HG03064 (cell line): Measurements from ENCODE around the gene SLC16A3.

Source experiments
- ATAC-seq: cut with Tn5 transposase; IDR thresholded peaks from one replicate; pipeline ENCODE4 v1.9.1; 2021; ENCODE audit warnings: low read depth; ENCODE audit not compliant: unreplicated experiment

SLC16A3 gene

DNA sequence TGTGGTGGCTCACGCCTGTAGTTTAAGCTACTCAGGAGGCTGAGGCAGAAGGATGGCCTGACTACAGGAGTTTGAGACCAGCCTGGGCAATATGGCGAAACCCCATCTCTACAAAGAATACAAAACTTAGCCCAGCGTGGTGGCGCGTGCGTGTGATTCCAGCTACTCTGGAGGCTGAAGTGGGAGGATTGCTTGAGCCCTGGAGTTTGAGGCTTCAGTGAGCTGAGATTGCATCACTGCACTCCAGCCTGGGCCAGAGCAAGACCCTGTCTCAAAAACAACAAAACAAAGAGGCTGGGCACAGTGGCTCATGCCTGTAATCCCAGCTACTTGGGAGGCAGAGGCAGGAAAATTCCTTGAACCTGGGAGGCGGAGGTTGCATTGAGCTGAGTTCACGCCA, 51.7 kb downstream of the SLC16A3 start:
- ATAC-seq, result no peak

DNA sequence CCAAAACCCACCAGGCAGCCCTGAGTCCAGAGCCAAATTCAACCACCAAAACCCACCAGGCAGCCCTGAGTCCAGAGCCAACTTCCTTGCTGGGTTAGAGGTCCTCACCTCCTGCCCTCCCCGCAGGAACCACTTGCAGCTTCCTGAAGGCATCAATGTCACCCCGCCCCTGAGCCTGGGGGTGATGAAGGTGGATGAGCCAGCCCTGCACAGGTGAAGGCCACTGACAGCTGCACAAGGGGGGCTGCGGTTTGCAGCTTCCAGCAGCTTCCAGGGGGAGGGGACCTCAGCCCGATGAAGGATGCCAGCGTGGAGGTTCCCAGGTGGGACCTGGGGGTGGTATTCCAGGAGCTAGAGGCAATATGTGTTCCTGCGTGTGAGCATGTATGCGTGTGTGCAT, 52.2 kb downstream of the SLC16A3 start:
- no peak for ATAC-seq

DNA sequence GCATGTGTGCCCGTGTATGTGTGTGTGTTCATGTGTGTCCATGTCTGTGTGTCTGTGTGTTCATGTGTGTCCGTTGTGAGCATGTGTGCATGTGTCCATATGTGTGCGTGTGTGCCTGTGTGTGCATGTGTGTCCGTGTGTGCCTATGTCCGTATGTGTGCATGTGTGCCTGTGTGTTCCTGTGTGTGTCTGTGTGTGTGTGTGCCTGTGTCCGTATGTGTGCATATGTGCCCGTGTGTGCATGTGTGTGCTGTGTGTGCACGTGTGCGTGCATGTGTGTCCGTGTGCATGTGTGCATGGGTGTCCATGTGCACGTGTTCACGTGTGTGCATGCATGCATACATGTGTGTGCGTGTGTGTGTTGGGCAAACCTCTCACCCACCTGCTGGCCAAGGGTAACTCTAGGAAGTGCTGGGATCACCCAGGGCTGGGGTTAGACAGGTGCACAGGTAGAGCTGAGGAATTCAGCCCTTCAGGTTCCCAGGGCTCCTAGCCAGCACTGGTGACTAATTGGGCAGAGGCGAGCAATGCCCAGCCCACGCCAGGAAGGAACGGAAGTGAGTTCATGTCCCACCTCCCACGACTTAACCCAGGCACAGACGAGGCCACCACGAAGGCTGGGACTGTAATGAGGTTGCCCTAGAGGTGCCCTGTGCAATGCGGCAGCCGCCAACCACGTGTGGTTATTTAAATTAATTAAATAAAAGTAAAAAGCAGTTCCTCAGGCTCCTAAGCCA, 52.8 kb downstream of the SLC16A3 start:
- ATAC-seq, result no peak

DNA sequence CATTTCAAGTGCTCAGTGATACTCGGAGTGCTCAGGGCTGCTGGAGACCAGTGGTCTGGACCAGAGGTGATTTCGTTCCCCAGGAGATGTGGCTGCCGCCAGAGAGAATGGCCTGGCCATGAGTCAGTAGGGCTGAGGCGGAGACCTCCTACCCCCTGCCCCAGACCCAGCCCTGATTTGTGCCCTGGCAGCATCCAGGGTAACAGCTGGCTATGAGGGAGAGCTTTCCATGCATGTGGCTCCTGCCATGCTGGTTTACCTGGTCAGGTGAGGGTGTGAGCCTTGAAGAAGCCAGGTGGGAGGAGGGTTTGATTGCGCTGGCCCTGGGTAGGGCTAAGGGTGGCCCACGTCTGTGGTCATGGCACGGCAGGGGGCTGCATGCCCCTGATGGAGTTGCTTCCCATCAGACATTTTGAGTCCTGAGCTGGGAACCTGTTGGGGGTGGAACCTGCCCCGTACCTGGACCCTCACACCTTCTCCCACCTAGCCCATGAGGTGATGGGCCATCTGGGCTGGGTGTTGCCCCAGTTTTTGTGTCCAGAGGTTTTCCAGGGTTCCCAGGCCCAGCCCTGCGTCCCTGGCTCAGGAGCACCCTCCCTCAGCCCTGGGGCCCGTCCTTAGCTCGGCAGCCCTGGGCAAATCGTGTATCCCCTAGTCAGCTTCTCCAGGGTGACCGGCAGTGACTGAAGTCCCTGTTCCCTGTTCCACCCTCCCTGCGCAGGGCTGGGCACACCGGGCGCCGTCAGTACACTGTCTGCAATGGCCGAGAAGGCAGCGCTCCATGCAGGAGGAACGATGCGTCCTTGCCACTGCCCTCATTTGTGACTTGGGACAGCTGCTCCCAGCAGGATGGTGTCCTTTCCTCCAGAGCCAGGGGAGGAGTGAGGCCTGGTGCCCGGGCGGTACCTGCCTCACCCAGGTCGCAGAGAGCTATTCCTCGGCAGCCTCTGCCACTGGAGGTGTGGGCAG, 53.7 kb downstream of the SLC16A3 start:
- ATAC-seq, result no peak

DNA sequence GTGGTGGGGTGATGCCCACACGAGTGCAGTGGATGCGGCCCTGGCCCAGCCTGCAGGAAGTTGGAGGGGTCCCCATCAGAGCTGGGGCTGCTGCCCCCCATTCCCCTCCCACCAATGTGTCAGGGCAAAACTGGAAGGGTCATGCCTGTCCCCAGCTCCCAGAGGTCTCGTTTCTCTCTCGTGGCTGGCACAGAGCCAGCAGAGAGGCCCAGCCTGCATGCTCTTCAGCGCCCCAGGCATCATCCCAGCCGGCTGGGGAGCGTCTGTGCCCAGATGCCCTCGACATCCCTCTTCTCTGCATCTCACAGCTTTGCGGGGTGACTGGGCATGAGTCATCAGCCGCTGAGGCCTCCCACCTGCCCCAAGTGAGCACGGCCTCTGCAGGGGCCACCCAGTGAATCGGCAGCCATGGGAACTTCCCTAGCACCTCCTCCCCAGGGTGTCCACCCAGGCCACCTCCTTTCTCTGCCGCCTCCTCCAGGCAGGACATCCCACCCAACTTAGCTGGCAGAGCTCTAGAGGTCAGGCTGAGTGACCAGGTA, 54.4 kb downstream of the SLC16A3 start:
- ATAC-seq, result no peak

DNA sequence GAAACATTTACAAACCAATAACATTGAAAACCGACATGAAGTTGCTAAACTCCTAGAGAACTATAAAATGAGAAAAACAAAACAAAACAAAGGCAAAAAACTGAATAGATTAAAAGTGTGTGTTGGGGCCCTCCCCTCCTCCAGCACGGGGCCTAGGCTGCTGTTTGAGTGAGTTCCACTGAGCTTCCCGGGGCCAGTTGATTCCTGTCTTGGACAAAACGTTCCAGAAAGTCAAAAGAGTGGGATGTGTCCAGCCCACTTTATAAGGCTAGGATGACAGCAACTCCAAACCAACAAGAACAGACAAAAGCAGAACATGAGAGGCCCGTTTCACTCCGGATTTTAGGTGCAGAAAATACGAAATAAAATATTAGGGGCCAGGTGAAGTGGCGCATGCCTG, 56.3 kb downstream of the SLC16A3 start:
- no peak for ATAC-seq

DNA sequence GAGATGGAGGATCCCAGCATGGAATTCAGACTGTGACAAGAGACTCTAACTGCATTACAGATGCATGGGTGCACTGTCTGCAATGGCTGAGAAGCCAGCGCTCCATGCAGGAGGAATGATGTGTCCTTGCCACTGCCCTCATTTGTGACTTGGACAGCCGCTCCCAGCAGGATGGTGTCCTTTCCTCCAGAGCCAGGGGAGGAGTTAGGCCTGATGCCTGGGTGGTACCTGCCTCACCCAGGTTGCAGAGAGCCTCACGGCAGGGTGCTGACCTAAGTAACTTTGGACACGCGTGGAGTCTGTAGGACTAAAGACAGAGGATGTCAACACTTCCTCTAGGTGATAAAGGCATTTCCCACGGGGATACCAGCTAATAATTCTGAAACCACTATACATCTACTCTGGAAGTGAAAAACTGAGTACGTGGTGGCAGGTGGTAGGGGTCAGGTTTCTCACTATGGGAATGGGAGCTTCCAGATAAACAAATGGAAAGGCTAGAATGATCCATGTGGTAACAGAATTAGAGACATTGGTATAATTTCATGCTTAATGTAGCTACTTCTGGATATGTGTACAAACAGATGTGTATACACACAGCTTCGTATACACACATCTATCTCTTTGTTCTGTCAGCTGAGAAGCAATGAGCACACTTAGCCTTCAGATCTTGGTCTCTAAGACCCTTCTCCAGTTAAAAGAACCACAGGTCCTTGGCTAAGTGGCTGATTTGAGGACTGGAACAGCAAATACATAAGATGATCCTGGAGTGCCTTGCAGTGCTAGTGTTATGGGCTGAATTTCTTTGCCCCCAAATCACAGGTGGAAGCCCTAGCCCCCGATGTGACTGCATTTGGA, 58.4 kb downstream of the SLC16A3 start:
- no peak for ATAC-seq

DNA sequence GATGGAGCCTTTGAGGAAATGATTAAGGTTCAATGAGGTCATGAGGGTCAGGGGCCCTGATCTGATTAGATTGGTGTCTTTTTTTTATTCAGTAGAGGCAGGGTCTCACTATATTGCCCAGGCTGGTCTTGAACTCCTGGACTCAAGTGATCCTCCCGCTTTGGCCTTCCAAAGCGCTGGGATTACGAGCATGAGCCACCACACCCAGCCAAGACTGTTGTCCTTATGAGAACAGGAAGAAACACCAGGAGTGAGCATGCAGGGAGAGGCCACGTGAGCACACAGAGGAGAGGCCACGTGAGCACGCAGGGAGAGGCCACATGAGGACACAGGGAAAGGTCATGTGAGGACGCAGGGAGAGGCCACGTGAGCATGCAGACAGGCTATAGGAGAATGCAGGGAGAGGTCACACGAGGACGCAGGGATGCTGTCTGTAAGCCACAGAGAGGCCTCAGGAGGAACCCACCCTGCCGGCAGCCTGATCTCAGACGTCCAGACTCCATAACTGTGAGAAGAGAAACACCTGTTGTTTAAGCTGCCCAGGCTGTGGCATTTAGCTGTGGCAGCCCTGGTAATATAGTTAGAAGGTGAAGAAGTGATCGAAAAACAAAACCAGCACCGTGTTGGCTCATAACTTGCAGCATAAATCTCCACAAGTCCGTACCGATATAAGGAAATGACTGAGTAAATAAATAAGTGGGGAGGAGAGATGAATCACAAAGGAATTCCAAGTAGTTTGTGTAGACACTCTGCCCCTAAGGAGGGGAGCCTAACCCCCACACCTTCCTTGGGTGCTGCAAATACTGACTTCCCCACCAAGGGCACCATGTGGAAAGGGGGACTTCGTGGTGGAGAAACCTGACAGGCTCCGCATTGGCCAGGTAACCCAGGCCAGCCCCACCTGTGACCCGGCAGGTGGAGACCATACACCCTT, 59.3 kb downstream of the SLC16A3 start:
- no peak for ATAC-seq
